ENCODE data around the gene BCL6. TPM values are rescaled to one million over a fixed set of nuclear protein-coding genes. Genes with fewer than 3 reads are reported as not detected.
"Not testable (repeated sequence)": the region's sequence is repeated elsewhere in the genome, so short reads cannot be mapped to it uniquely, and the experiment has no call there.

The BCL6 gene
- total RNA-seq, 1 experiment from 2014 or later: 0.65 TPM

DNA sequence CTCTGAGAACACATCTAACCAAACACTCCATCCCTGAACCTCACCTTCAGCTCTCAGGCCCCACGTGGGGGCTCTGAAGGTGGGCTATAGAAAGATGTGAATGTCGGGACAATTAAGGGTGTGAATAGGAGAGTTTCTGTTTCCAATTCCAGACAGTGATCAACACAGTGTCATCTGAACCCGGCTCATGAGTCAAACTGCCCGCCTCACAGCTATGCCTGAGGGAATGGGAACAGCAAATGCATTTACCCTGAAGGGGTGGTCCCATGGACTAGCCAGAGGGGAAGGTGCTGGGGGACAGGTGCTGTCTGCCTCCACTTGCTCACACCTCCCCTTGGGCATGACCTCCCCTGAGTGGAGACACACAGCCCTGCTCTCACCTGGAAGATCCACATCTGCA, 49.2 kb downstream of the BCL6 start:
- Histone ChIP-seq H3K4me3 (no peak overlapping the region), H3K9me3 (replicated peaks) (no peaks in the 10 kb centered on the region), H3K36me3 (no peaks in the 10 kb centered on the region), H3K4me1 (no peaks in the 10 kb centered on the region), H3K27ac (no peak overlapping the region), H3K27me3 (no peaks in the 10 kb centered on the region)
- no peak for DNase-seq

GRCh38 chr3:187695449-187695848, 49.8 kb downstream of the BCL6 start:
- H3K9me3 ChIP-seq (replicated peaks): no peaks in the 10 kb centered on the region
- no peaks in the 10 kb centered on the region for H3K27me3 ChIP-seq
- H3K27ac ChIP-seq: no peak overlapping the region
- no peaks in the 10 kb centered on the region for H3K4me1 ChIP-seq
- no peaks in the 10 kb centered on the region for H3K36me3 ChIP-seq
- no peak overlapping the region for H3K4me3 ChIP-seq
- no peak for DNase-seq

DNA sequence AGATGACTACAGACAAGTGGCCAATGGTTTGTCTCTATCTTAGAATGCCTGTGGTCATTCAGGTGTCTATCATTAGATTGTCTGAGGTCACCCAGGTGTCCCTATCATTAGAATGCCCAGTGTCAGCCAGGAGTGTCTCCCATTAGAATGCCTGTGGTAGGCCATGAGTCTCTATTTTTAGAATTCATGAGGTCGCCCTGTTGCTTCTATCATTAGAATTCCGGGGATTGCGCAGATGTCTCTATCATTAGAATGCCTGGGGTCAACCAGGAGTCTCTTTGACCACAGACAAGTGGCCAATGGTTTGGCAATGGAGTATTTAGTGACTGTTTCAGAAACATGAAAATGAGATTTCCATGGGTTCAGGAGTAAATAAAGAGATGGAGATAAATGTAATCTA, 50.5 kb downstream of the BCL6 start:
- no peak overlapping the region for H3K27ac ChIP-seq
- no peaks in the 10 kb centered on the region for H3K36me3 ChIP-seq
- no peaks in the 10 kb centered on the region for H3K27me3 ChIP-seq
- no peaks in the 10 kb centered on the region for H3K4me1 ChIP-seq
- no peaks in the 10 kb centered on the region for H3K9me3 ChIP-seq (replicated peaks)
- no peak overlapping the region for H3K4me3 ChIP-seq
- peak in 1 of 2 experiments; percentile 4 for DNase-seq

- Histone ChIP-seq H3K27ac (no peak overlapping the region), H3K9me3 (replicated peaks) (no peaks in the 10 kb centered on the region), H3K36me3 (no peaks in the 10 kb centered on the region), H3K4me3 (no peak overlapping the region), H3K4me1 (no peaks in the 10 kb centered on the region), H3K27me3 (no peaks in the 10 kb centered on the region)
- DNase-seq: no peak
These were observed 51.8 kb downstream of the BCL6 start for GRCh38 chr3:187693431-187693830.

DNA sequence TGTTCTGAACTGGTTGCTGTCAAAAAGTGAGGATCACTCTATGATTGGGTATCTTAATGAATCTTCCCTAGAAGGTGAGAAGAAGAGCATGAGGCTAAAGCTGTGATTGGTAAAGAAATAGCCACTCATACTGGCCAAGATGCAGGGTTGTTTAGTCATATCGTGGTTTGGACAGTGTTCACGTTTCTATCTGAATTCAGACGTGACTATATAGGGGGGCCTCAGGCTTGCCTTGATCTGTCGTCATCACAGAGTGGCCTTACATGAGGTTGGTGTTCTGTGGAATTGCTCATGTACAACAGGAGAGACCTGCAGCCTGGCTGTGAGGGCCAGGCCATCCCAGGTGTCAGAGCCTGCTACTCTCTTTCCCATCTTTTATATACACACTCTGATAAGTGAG, 55.3 kb downstream of the BCL6 start:
- Histone ChIP-seq H3K27me3 (no peaks in the 10 kb centered on the region), H3K4me3 (no peak overlapping the region), H3K9me3 (replicated peaks) (no peaks in the 10 kb centered on the region), H3K36me3 (no peaks in the 10 kb centered on the region), H3K27ac (no peak overlapping the region), H3K4me1 (no peaks in the 10 kb centered on the region)
- DNase-seq: no peak

- Histone ChIP-seq H3K4me3 (no peak overlapping the region), H3K27me3 (no peaks in the 10 kb centered on the region), H3K27ac (no peak overlapping the region), H3K9me3 (replicated peaks) (no peaks in the 10 kb centered on the region), H3K36me3 (no peaks in the 10 kb centered on the region), H3K4me1 (no peaks in the 10 kb centered on the region)
- DNase-seq: no peak
These were observed 58.5 kb downstream of the BCL6 start for GRCh38 chr3:187686621-187687273.

DNA sequence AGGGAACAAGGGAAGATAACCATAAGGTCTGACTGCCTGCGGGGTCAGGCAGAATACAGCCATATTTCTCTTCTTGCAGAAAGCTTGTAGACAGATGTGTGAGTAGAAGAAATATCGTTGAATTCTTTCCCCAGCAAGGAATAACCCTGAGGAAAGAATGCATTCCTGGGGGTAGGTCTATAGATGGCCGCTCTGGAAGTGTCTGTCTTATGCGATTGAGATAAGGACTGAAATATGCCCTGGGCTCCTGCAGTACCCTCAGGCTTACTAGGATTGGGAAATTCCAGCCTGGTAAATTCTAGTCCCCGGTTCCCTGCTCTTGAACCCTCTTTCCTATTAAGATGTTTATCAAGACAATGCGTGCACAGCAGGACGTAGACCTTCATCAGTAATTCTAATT, 59.3 kb downstream of the BCL6 start:
- no peaks in the 10 kb centered on the region for H3K36me3 ChIP-seq

DNA sequence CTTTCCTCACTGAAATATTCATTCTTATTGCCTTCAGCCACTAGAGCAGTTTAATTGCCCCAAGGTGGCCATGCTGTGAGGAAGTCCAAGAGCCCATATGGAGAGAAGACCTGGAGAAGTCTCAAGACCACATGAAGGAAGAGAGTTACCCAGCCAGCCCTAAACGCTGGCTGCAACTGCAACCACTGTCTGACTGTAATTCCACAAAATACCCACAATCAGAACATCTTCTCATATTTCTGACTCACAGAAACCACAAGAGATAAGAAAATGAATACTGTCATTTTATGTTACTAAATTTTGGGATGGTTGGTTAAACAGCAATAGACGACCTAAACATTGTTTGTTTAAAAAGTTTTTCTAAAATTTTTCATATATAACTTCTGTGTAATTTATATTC, 60.4 kb downstream of the BCL6 start:
- no peak overlapping the region for H3K4me3 ChIP-seq
- H3K9me3 ChIP-seq (replicated peaks): no peaks in the 10 kb centered on the region
- DNase-seq: no peak
- H3K36me3 ChIP-seq: no peaks in the 10 kb centered on the region
- H3K4me1 ChIP-seq: no peaks in the 10 kb centered on the region
- H3K27ac ChIP-seq: no peak overlapping the region
- no peaks in the 10 kb centered on the region for H3K27me3 ChIP-seq

More for the DNA sequence above, 59.3 kb downstream of the BCL6 start:
- no peak for DNase-seq
- H3K4me3 ChIP-seq: no peak overlapping the region
- no peaks in the 10 kb centered on the region for H3K27me3 ChIP-seq
- no peaks in the 10 kb centered on the region for H3K4me1 ChIP-seq
- no peak overlapping the region for H3K27ac ChIP-seq
- H3K9me3 ChIP-seq (replicated peaks): no peaks in the 10 kb centered on the region

DNA sequence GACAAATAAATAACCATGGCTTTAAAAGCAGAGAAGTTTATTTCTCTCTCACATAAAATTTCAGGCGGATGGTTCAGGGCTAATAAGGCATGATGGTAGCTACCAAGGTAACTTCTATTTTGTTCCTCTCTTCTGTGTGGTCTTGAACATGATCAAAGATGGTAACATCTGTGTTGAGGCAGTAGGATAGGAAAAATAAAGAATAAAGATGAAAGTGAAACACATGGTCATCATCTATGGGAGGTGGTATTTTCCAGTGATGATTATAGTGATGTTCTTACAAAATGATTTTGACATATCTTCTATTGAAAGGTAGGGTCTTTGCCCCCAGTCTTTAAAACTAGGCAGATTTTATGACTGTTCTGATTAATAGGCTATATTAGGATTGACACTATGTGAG, 60.8 kb downstream of the BCL6 start:
- Histone ChIP-seq H3K36me3 (no peaks in the 10 kb centered on the region), H3K4me3 (no peak overlapping the region), H3K27ac (no peak overlapping the region), H3K9me3 (replicated peaks) (no peaks in the 10 kb centered on the region), H3K4me1 (no peaks in the 10 kb centered on the region), H3K27me3 (no peaks in the 10 kb centered on the region)
- DNase-seq: no peak

DNA sequence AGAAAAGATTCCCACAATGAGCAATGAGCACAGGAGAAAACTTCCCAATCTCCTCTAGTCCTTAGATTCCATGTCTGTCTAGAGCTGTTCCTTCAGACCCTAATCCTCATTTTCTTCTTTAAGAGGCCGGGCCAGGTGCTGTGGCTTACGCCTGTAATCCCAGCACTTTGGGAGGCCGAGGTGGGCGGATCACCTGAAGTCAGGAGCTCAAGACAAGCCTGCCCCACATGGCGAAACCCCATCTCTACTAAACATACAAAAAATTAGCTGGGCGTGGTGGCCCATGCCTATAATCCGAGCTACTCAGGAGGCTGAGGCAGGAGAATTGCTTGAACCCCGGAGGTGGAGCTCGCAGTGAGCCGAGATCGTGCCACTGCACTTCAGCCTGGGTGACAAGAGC, 63.5 kb downstream of the BCL6 start:
- H3K27ac ChIP-seq; H3K4me1 ChIP-seq; H3K9me3 ChIP-seq (replicated peaks); DNase-seq; H3K4me3 ChIP-seq; H3K27me3 ChIP-seq; H3K36me3 ChIP-seq: not testable (repeated sequence)

DNA sequence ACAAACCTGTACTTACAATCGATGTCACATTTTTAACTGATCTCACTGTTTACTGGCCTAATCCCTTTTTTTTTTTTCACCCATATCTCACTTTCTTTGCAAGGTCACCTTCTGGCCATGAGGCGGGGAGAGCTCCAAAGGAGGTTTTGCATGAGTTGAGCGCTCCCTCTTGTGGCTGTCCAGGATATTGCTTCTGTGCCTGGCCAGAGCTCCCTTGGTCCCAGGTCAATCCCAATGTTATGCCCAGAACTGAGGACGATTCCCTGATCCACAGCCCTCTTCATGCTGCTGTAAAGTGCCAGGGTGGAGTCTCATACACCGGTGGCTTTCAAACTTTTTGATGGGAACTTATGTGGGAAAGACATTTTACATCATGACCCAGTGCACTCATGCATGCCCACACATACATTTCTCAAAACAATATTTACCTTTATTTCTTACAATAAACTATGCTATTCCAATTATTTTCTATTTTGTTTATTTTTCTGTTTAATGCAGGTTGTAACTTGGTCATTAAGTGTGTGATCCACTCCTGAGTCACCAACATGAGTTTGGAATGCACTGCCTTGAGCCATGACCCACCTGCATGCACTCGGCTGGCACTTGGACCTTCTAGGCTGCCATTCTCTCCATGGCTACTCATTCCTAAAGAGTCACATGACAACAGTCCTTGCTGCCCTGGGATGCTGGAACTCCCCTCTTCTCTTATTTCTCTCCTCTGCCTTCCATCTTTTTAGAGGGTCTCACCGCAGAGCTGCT, 65.5 kb downstream of the BCL6 start:
- H3K36me3 ChIP-seq: no peaks in the 10 kb centered on the region
- H3K27me3 ChIP-seq: no peaks in the 10 kb centered on the region
- H3K4me3 ChIP-seq: no peak overlapping the region
- peak; percentile 34 to 70 for DNase-seq
- no peaks in the 10 kb centered on the region for H3K4me1 ChIP-seq
- H3K27ac ChIP-seq: no peak overlapping the region
- no peaks in the 10 kb centered on the region for H3K9me3 ChIP-seq (replicated peaks)

GRCh38 chr3:187678726-187679268, 66.5 kb downstream of the BCL6 start:
- H3K27ac ChIP-seq: no peak overlapping the region
- H3K36me3 ChIP-seq: no peaks in the 10 kb centered on the region
- no peaks in the 10 kb centered on the region for H3K9me3 ChIP-seq (replicated peaks)
- no peak overlapping the region for H3K4me3 ChIP-seq
- DNase-seq: peak; percentile 7 to 28
- H3K27me3 ChIP-seq: no peaks in the 10 kb centered on the region
- no peaks in the 10 kb centered on the region for H3K4me1 ChIP-seq

- DNase-seq: no peak
- Histone ChIP-seq H3K27me3 (no peaks in the 10 kb centered on the region), H3K9me3 (replicated peaks) (no peaks in the 10 kb centered on the region), H3K36me3 (no peaks in the 10 kb centered on the region), H3K4me1 (no peaks in the 10 kb centered on the region), H3K4me3 (no peak overlapping the region), H3K27ac (no peak overlapping the region)
These were observed 67.7 kb downstream of the BCL6 start for GRCh38 chr3:187677604-187678003.

GRCh38 chr3:187673012-187673411, 72.3 kb downstream of the BCL6 start:
- Histone ChIP-seq H3K9me3 (replicated peaks) (no peaks in the 10 kb centered on the region), H3K27me3 (no peaks in the 10 kb centered on the region), H3K4me1 (no peaks in the 10 kb centered on the region), H3K27ac (no peak overlapping the region), H3K36me3 (no peaks in the 10 kb centered on the region), H3K4me3 (no peak overlapping the region)
- DNase-seq: no peak
